HAP-1 (cell line): ENCODE measurements around the gene MDM2.
"Not testable (repeated sequence)": the region's sequence is repeated elsewhere in the genome, so short reads cannot be mapped to it uniquely, and the experiment has no call there.

ENCODE experiments used
- DNase-seq, 2 experiments: peaks; one replicate each; pipeline ENCODE4 v3.0.0-alpha.2; 2016 to 2020; ENCODE audit warnings: low spot score in 2 of 2
- H3K27me3 ChIP-seq: fragments of 250-450 bp; sonication (Bioruptor Pico); 2 replicates; pipeline ENCODE4 v1.5.1; 2020; ENCODE audit warnings: low read depth, mild to moderate bottlenecking, moderate library complexity
- H3K36me3 ChIP-seq: fragments of 250-450 bp; sonication (Bioruptor Pico); replicated peaks from 2 replicates; pipeline ENCODE4 v1.5.1; 2020; ENCODE audit warnings: mild to moderate bottlenecking
- H3K4me1 ChIP-seq: fragments of 250-450 bp; sonication (Bioruptor Pico); 2 replicates; pipeline ENCODE4 v1.5.1; 2020; ENCODE audit warnings: mild to moderate bottlenecking
- H3K4me3 ChIP-seq: fragments of 250-450 bp; sonication (Bioruptor Pico); 2 replicates; pipeline ENCODE4 v1.5.1; 2020; ENCODE audit warnings: mild to moderate bottlenecking, moderate library complexity
- H3K9me3 ChIP-seq: fragments of 250-450 bp; sonication (Bioruptor Pico); 2 replicates; pipeline ENCODE4 v1.5.1; 2020; ENCODE audit warnings: mild to moderate bottlenecking, moderate library complexity
- in situ Hi-C: fragments of 300-500 bp; cut with MboI; formaldehyde crosslinking; loops from 3 replicates; pipeline ENCODE4 v1.14.3; 2020; ENCODE audit warnings: low sequenced_read_pairs, inconsistent platforms, mixed read lengths

Gene MDM2

DNA sequence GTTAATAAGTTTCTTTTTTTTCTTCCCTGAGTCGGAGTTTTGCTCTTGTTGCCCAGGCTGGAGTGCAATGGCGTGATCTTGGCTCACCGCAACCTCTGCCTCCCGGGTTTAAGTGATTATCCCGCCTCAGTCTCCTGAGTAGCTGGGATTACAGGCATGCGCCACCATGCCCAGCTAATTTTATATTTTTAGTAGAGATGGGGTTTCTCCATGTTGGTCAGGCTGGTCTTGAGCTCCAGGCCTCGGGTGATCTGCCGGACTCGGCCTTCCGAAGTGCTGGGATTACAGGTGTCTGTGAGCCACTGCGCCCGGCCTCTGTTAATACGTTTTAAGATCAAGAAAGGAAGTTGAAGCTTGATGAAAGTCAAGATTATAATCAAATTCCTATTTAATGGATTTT lies 11.5 kb downstream of the MDM2 start:
- DNase-seq, H3K27me3 ChIP-seq, H3K4me3 ChIP-seq, in situ Hi-C loops, H3K9me3 ChIP-seq, H3K4me1 ChIP-seq: not testable (repeated sequence)
- peaks cover 85% of the 10 kb centered on the region for H3K36me3 ChIP-seq

DNA sequence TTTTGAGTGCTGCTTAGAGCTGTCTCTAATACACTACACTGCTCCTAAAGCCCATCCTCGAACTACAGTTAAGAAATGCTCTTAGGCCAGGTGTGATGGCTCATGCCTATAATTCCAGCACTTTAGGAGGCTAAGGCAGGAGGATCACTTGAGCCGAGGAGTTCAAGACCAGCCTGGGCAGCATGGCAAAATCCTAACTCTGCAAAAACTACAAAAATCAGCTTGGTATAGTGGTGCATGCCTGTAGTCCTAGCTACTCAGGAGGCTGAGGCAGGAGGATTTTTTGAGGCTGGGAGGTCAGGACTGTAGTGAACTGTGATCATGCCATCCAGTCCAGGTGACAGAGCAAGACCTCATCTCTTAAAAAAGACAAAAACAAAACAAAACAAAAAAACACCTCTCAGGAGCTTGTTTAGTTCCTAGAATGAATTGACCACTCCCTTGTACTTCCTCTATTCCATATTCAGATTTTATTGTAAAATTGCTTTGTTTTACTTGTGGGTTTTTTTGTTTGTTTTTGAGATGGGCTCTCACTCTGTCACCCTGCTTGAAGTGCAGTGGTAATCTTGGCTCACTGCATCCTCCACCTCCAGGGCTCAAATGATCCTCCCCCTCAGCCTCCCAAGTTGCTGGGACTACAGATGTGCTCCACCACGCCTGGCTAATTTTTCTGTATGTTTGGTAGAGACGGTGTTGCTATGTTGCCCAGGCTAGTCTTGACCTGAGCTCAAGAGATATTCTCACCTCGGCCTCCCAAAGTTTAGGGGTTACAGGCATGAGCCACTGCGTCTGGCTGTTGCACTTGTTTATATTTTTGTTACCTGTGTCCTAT lies 13.6 kb downstream of the MDM2 start:
- in situ Hi-C loops: no loop called here
- Histone ChIP-seq H3K27me3 (no peaks in the 10 kb centered on the region), H3K4me1 (no peaks in the 10 kb centered on the region), H3K36me3 (peaks cover 86% of the 10 kb centered on the region), H3K4me3 (no peak overlapping the region), H3K9me3 (no peaks in the 10 kb centered on the region)
- no peak for DNase-seq

GRCh38 chr12:68823696-68824095 lies 15.7 kb downstream of the MDM2 start:
- in situ Hi-C loops: no loop called here
- Histone ChIP-seq H3K27me3 (no peaks in the 10 kb centered on the region), H3K9me3 (no peaks in the 10 kb centered on the region), H3K4me1 (no peaks in the 10 kb centered on the region), H3K4me3 (no peak overlapping the region), H3K36me3 (peaks cover 91% of the 10 kb centered on the region)
- no peak for DNase-seq

DNA sequence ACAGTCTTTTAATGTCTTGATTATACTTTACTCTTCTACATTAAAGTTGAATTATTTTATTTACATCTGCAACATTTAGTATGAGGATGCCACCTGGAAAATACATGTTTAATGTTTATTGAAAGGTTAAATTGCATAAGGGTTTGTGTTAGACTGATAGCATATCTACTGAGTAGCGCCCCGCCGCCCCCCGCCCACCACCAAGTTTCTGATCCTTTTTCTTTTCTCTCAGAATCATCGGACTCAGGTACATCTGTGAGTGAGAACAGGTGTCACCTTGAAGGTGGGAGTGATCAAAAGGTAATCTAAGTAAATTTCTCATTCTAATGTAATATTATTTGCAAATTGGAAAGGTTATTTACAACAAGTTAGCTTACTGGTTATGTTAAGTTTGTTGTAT lies 16.2 kb downstream of the MDM2 start:
- no peak overlapping the region for H3K4me3 ChIP-seq
- no peaks in the 10 kb centered on the region for H3K27me3 ChIP-seq
- DNase-seq: no peak
- no peaks in the 10 kb centered on the region for H3K4me1 ChIP-seq
- no peaks in the 10 kb centered on the region for H3K9me3 ChIP-seq
- H3K36me3 ChIP-seq: peaks cover 91% of the 10 kb centered on the region
- in situ Hi-C loops: no loop called here

DNA sequence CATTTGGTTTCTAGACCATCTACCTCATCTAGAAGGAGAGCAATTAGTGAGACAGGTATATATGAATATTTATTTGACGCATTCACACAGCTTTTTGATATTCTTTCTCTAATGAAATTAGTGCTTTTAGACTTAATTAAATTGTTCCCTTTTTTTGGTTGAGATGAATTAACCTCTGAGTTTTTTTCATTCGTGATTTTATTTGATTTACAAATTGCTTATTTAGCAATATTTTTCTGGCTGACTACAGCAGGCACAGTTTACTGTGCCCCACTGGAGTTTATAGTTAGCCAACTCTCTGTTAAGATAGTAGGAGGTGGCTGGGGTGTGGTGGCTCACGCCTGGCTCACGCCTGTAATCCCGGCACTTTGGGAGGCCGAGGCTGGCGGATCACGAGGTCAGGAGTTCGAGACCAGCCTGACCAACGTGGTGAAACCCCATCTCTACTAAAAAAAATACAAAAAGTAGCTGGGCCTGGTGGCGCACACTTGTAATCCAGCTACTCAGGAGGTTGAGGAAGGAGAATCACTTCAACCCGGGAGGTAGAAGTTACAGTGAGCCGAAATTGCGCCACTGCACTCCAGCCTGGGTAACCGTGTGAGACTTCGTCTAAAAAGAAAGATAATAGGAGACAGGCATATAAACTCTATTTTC lies 16.7 kb downstream of the MDM2 start:
- H3K4me1 ChIP-seq: no peaks in the 10 kb centered on the region
- peaks cover 88% of the 10 kb centered on the region for H3K36me3 ChIP-seq
- no peak for DNase-seq
- H3K9me3 ChIP-seq: no peaks in the 10 kb centered on the region
- no peaks in the 10 kb centered on the region for H3K27me3 ChIP-seq
- in situ Hi-C loops: no loop called here
- H3K4me3 ChIP-seq: no peak overlapping the region

DNA sequence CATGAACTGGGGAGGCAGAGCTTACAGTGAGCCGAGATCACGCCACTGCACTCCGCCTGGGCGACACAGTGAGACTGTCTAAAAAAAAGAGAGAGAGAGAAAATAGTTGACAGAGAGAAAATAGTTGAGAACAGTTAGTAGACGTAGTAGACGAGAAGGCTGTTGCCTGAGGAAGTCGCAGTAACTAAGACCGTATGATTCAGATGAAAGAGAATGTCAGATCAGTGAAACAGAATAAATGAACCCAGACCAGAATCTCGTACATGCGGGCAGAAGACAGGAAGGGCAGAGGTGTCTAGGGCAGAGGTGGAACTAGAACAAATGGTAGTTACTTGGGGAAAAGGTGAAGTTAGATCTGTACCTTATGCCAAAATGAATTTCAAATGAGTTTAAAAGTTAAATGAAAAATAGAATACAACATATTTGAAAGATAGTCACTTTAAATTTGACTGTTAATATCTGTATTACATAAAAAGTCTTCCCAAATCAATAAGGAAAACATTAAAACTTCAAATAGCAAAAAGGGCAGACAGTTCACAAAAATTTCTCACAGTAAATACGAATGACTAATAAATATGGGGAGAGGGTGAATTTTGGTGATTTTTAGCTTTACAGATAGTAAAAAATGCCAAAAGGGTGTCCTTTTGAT lies 17.7 kb downstream of the MDM2 start:
- Histone ChIP-seq H3K27me3 (no peaks in the 10 kb centered on the region), H3K36me3 (peaks cover 81% of the 10 kb centered on the region), H3K4me1 (no peaks in the 10 kb centered on the region), H3K4me3 (no peak overlapping the region), H3K9me3 (no peaks in the 10 kb centered on the region)
- no peak for DNase-seq
- in situ Hi-C loops: no loop called here

- in situ Hi-C loops: no loop called here
- Histone ChIP-seq H3K9me3 (no peaks in the 10 kb centered on the region), H3K4me1 (no peaks in the 10 kb centered on the region; the same call in 1 of the 2 replicates), H3K27me3 (no peaks in the 10 kb centered on the region), H3K4me3 (no peak overlapping the region), H3K36me3 (peaks cover 71% of the 10 kb centered on the region)
- no peak for DNase-seq
Observed at GRCh38 chr12:68827895-68828671, 20.1 kb downstream of the MDM2 start.

DNA sequence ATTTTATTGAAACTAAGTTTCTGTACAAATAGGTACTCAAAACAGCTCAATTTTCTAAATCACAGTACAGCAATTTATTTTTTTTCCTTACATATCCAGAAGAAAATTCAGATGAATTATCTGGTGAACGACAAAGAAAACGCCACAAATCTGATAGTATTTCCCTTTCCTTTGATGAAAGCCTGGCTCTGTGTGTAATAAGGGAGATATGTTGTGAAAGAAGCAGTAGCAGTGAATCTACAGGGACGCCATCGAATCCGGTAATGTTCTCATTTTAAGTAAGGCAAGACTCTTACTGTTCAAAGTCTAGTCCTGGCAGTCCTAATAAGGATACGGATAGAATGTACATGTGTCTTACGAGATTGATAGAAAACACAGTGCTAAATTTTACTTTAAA lies 20.7 kb downstream of the MDM2 start:
- in situ Hi-C loops: no loop called here
- no peaks in the 10 kb centered on the region; the same call in 1 of the 2 replicates for H3K4me1 ChIP-seq
- no peak for DNase-seq
- H3K27me3 ChIP-seq: no peaks in the 10 kb centered on the region
- no peaks in the 10 kb centered on the region for H3K9me3 ChIP-seq
- peaks cover 65% of the 10 kb centered on the region for H3K36me3 ChIP-seq
- H3K4me3 ChIP-seq: no peak overlapping the region

DNA sequence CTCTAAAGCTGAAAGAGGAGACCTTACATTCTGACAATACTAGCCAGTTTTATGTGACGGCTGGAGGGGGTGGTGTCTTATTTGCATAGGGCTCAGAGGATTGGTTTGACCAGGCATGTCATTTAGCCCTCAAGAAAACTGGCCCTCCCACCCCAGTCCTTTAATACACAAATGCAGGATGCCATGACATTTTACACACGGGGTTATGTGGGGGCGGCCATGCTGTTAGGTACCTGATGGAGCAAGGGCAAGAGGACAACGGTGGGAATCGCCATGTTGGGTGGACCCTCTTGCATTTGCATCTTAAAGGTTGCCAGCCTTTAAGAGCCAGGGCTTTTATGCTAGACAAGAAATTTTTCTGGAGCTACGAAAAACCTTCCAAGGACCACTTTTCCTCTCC lies 23.3 kb downstream of the MDM2 start:
- H3K9me3 ChIP-seq: no peaks in the 10 kb centered on the region
- peaks cover 59% of the 10 kb centered on the region for H3K36me3 ChIP-seq
- no peaks in the 10 kb centered on the region for H3K27me3 ChIP-seq
- DNase-seq: peak in 1 of 2 experiments; percentile 44
- no peak overlapping the region for H3K4me3 ChIP-seq
- in situ Hi-C loops: no loop called here
- peaks cover 3% of the 10 kb centered on the region; the same call in 1 of the 2 replicates for H3K4me1 ChIP-seq

DNA sequence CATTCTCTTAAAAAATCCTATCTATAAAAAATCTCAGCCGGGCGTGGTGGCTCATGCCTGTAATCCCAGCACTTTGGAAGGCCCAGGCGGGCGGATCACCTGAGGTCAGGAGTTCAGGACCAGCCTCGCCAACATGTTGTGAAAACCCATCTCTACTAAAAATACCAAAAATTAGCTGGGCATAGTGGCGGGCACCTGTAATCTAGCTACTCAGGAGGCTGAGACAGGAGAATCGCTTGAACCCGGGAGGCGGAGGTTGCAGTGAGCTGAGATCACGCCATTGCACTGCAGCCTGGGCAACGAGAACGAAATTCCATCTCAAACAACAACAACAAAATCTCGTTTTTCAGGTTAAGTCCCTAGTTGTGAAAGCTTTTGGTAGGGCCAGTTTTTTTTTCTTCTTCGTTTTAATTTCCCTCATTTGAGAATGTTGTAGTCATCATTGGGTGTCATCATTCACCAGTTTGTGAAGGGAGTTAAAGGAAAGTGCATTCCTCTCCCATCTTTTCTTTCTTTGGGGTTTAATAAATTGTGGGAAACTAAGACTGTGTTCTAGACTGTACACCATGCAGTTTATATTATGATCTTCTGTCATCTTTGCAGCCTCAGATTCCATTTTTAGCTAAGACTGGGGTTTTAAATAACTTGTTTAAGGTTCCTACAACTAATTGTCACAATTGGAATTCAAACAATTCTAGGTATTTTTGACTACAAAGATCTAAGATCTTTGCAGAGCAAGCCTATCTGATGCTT lies 23.9 kb downstream of the MDM2 start:
- no peak overlapping the region for H3K4me3 ChIP-seq
- no peaks in the 10 kb centered on the region for H3K27me3 ChIP-seq
- H3K9me3 ChIP-seq: no peaks in the 10 kb centered on the region
- H3K4me1 ChIP-seq: peaks cover 3% of the 10 kb centered on the region; the same call in 1 of the 2 replicates
- in situ Hi-C loops: no loop called here
- no peak for DNase-seq
- H3K36me3 ChIP-seq: peaks cover 58% of the 10 kb centered on the region

GRCh38 chr12:68832504-68832867 lies 24.5 kb downstream of the MDM2 start:
- Histone ChIP-seq H3K36me3 (peaks cover 52% of the 10 kb centered on the region), H3K27me3 (no peaks in the 10 kb centered on the region), H3K4me3 (no peak overlapping the region), H3K9me3 (no peaks in the 10 kb centered on the region), H3K4me1 (peaks cover 3% of the 10 kb centered on the region; the same call in 1 of the 2 replicates)
- DNase-seq: no peak
- in situ Hi-C loops: no loop called here

DNA sequence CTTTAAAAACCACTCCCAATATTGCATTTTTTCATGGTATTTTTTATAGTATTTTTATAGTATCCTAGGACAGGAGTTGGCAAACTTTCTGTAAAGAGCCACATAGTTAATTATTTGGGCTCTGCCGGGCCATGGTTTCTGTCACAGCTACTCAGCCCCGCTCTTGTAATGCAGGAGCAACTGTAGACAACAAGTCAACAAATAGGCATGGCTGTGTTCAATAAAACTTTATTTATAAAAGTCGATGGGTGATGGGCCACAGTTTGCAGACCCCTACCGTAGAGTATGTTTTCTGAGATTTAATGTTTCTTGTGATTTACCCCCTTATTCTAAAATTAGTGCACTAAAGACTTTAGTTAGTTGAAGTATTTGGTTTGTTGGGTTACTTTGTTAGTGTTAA lies 25.5 kb downstream of the MDM2 start:
- peaks cover 49% of the 10 kb centered on the region for H3K36me3 ChIP-seq
- H3K4me3 ChIP-seq: no peak overlapping the region
- DNase-seq: no peak
- in situ Hi-C loops: no loop called here
- H3K27me3 ChIP-seq: no peaks in the 10 kb centered on the region
- peaks cover 3% of the 10 kb centered on the region; the same call in 1 of the 2 replicates for H3K4me1 ChIP-seq
- no peaks in the 10 kb centered on the region for H3K9me3 ChIP-seq

- Histone ChIP-seq H3K9me3 (no peaks in the 10 kb centered on the region), H3K4me3 (no peak overlapping the region), H3K36me3 (peaks cover 56% of the 10 kb centered on the region), H3K27me3 (no peaks in the 10 kb centered on the region), H3K4me1 (peaks cover 5% of the 10 kb centered on the region; the same call in 1 of the 2 replicates)
- in situ Hi-C loops: no loop called here
- DNase-seq: no peak
Observed at GRCh38 chr12:68835333-68835908, 27.4 kb downstream of the MDM2 start.
